Fibroblast of lung (primary cell): ENCODE measurements around the gene INPP5A.

Experiments used
- CTCF ChIP-seq, 2 donors: IDR thresholded peaks in 1 of 2; conservative IDR thresholded peaks in 1 of 2; 1 replicate in 1 of 2; 2 replicates in 1 of 2; pipeline ENCODE4 v1.5.1; 2011 to 2012; ENCODE audit warnings: low read length in 2 of 2, control low read depth in 1 of 2, inconsistent platforms in 1 of 2, low read depth in 1 of 2, mild to moderate bottlenecking in 1 of 2
- EZH2 ChIP-seq: IDR thresholded peaks from 2 replicates; pipeline ENCODE4 v1.5.1; 2012; ENCODE audit warnings: low read length, control low read depth, mild to moderate bottlenecking; ENCODE audit errors: missing control alignments

- no peak for TF ChIP-seq CTCF (conservative IDR thresholded peaks at IDR 0.05 in 1 of 2, IDR thresholded peaks at IDR 0.05 in 1 of 2; ENCODE audit: low read depth in 1 of 2, low read length in 2 of 2)
- TF ChIP-seq EZH2: no peak
These were observed 27.4 kb upstream of the INPP5A start for GRCh38 chr10:132510174-132510611.
